Coronary artery (tissue), 2 donors: ENCODE data around the gene PMPCB.

Experiments used
- DNase-seq: peaks from one replicate; pipeline ENCODE4 v3.0.0-alpha.2; 2017; ENCODE audit warnings: low spot score
- H3K27ac ChIP-seq, 2 donors: fragments of 200-600 bp; sonication (generic); one replicate each; pipeline ENCODE4 v1.5.1; 2016 to 2019
- H3K4me3 ChIP-seq: fragments of 200-600 bp; sonication (generic); 2 replicates; pipeline ENCODE4 v1.5.1; 2016; ENCODE audit warnings: mild to moderate bottlenecking, moderate library complexity
- TF ChIP-seq, protein P1 (sequence below): fragments of 200-600 bp; sonication (generic); IDR thresholded peaks from one replicate; pipeline ENCODE4 v1.5.1; 2019; ENCODE audit warnings: antibody characterized with exemption

Gene PMPCB

DNA sequence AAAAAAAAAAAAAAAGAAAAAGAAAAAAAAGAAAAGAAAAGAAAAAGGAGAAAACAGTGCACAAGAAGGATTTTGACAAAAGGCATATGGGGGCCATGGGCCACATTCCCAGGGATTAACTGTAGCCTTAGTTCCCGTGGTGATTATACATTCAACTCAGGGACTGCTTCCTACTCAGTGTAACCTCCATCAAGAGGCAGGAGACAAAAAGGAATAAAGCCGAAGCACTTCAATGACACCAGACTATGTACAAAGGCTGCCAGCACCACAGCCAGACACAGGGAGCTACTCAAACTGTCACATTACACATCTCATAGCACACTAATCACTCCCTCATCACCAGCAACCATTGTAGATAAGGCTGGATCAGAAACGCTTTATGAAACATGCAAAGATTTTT is 5.1 kb upstream of the PMPCB start:
- no peak for DNase-seq
- TF ChIP-seq, protein P1, sequence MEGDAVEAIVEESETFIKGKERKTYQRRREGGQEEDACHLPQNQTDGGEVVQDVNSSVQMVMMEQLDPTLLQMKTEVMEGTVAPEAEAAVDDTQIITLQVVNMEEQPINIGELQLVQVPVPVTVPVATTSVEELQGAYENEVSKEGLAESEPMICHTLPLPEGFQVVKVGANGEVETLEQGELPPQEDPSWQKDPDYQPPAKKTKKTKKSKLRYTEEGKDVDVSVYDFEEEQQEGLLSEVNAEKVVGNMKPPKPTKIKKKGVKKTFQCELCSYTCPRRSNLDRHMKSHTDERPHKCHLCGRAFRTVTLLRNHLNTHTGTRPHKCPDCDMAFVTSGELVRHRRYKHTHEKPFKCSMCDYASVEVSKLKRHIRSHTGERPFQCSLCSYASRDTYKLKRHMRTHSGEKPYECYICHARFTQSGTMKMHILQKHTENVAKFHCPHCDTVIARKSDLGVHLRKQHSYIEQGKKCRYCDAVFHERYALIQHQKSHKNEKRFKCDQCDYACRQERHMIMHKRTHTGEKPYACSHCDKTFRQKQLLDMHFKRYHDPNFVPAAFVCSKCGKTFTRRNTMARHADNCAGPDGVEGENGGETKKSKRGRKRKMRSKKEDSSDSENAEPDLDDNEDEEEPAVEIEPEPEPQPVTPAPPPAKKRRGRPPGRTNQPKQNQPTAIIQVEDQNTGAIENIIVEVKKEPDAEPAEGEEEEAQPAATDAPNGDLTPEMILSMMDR: no peak
- no peak overlapping the region for H3K4me3 ChIP-seq
- H3K27ac ChIP-seq: no peak overlapping the region

DNA sequence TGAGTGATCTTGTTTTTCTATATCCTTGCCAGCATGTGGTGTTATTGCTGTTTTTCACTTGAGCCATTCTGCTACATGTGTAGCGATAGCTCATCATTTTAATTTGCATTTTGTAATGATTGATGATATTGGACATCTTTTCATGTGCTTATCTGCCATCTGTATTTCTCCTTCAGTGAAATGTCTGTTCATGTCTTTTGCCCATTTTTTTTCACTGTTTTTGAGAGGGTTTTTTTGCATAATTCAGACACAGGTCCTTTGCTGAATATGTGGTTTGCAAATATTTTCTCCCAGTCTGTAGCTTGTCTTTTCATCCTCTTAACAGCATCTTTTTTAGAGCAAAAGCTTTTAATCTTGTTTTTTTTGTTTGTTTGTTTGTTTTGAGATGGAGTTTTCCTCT is 3.7 kb upstream of the PMPCB start:
- Histone ChIP-seq H3K27ac (no peak overlapping the region), H3K4me3 (no peak overlapping the region)
- TF ChIP-seq, protein P1: no peak
- DNase-seq: no peak

DNA sequence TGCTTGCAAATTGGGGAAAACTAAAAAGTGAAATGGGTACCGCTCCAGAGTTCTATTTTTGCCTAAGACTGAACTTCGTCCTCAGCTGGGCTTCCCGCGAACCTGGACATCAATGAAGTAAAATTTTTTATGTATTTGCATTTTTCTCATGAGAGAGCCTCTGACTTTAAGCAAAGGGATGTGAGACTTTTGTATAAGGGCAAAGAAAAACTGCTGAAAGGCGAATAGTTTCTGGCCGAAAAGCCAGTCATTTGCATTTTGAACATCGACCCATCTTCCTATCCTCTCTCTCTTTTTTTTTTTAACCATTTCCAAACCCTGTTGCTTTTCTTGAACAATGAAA is 573 bp downstream of the PMPCB start:
- peak overlapping the region; percentile 95 for H3K4me3 ChIP-seq
- no peak for DNase-seq
- peak overlapping the region; percentile 88 to 92 for H3K27ac ChIP-seq
- TF ChIP-seq, protein P1: no peak

DNA sequence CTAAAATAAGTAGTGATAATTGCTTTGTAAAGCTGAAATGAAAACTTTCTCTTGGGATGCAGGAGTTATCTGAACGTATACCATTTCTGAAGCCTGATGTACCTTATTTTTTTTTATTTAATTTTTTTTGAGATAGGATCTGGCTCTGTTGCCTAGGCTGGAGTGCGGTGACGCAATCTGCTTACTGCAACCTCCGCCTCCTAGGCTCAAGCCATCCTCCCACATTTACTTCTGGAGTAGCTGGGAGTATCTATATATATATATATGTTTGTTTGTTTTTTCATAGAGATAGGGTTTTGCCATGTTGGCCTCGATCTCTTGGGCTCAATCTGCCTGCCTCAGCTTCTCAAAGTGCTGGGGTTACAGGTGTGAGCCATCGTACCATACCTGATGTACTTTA is 2.4 kb downstream of the PMPCB start:
- H3K27ac ChIP-seq: no peak overlapping the region
- no peak overlapping the region for H3K4me3 ChIP-seq
- TF ChIP-seq, protein P1: no peak
- DNase-seq: no peak

DNA sequence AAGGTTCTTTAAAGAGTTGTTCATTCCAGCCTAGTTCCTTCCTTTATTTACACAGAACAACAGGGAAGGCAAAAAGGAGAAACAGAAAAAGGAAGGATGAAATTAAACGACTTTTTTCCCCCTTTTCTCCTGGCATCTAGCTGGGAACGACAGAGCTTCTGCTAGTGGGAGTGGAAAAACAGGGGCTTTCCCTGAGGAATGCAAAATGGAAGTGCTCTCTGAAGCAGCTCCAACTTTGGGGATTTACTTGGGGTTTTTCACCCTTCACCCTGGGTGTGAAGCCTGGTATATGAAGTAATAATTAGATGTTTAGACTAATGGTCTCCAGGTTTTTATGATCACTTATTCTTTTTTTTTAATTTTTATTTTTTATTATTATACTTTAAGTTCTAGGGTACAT is 4.2 kb downstream of the PMPCB start:
- DNase-seq: no peak
- Histone ChIP-seq H3K4me3 (no peak overlapping the region), H3K27ac (no peak overlapping the region)
- TF ChIP-seq, protein P1: no peak

DNA sequence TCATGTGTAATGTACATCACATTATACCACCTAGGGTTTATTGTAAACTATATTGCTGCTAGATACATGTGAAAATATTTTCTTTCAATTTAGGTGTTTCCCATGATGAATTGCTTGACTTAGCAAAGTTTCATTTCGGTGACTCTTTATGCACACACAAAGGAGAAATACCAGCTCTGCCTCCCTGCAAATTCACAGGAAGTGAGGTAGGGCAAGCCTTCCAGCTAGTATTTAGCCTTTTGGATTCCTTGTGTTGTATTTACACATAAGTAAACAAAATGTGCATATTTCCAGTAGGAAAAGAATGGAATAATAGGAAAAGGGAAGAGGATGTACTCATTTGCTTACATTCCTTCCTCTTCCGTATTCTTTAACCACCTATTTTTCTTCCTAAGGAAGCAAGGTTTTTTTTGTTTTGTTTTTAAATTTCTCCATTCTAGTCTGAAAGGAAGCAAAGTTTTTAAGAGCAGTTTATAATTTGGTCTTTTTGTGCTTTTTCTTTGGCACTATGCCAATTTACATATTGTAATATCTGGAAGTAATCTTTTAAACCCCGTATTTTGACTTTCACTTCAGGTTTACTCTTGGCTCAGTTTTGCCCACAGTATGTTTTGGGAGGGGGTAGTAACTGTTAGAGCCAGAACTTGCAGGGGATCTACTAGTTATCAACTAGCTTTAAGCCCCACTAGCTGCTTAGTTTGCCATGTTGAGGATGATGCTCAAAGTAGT is 10.4 kb downstream of the PMPCB start:
- TF ChIP-seq, protein P1: no peak

DNA sequence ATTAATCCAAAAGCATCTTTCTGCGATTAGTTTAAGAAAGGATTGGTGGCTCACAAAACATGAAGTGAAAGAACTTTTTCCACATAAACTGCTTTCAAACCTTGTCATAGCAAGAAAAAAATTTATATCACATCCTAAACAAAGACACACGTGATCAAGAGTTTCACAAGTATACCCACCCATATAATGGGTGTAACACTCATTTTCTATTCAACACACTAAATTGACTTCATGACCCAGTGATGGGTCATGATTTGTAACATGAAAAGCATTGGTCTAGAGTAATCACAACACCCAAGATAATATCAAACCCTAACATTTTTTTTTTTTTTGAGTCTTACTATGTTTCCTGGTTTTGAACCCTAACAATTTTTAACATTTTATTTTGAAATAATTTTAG is 17.6 kb downstream of the PMPCB start:
- TF ChIP-seq, protein P1: no peak
- no peak for DNase-seq
- H3K4me3 ChIP-seq: no peak overlapping the region
- H3K27ac ChIP-seq: no peak overlapping the region

More for the DNA sequence above, 10.4 kb downstream of the PMPCB start:
- Histone ChIP-seq H3K4me3 (no peak overlapping the region), H3K27ac (no peak overlapping the region)
- DNase-seq: no peak
